ENCODE measurements around the gene PSMA2.
"Not testable (repeated sequence)": the region's sequence is repeated elsewhere in the genome, so short reads cannot be mapped to it uniquely, and the experiment has no call there.

Gene PSMA2

GRCh38 chr7:42906181-42906580 is 25.8 kb downstream of the PSMA2 start:
- DNase-seq (ENCODE audit: low spot score): no peak

GRCh38 chr7:42902331-42902730 is 29.6 kb downstream of the PSMA2 start:
- no peak for DNase-seq (ENCODE audit: low spot score)

GRCh38 chr7:42900842-42901241 is 31.1 kb downstream of the PSMA2 start:
- no peak for DNase-seq (ENCODE audit: low spot score)

- DNase-seq (ENCODE audit: low spot score): no peak
Observed at GRCh38 chr7:42893346-42894240, 38.4 kb downstream of the PSMA2 start.

- no peak for DNase-seq (ENCODE audit: low spot score)
Observed at GRCh38 chr7:42886893-42887505, 45.0 kb downstream of the PSMA2 start.

GRCh38 chr7:42886129-42886528 is 45.8 kb downstream of the PSMA2 start:
- DNase-seq (ENCODE audit: low spot score): no peak

GRCh38 chr7:42885183-42885582 is 46.8 kb downstream of the PSMA2 start:
- not testable (repeated sequence) for DNase-seq (ENCODE audit: low spot score)

- DNase-seq (ENCODE audit: low spot score): no peak
Observed at GRCh38 chr7:42883950-42884349, 48.0 kb downstream of the PSMA2 start.

GRCh38 chr7:42880392-42880791 is 51.6 kb downstream of the PSMA2 start:
- DNase-seq (ENCODE audit: low spot score): no peak

GRCh38 chr7:42878303-42878702 is 53.7 kb downstream of the PSMA2 start:
- DNase-seq (ENCODE audit: low spot score): no peak

GRCh38 chr7:42877862-42878261 is 54.1 kb downstream of the PSMA2 start:
- no peak for DNase-seq (ENCODE audit: low spot score)

- no peak for DNase-seq (ENCODE audit: low spot score)
Observed at GRCh38 chr7:42876182-42877068, 55.5 kb downstream of the PSMA2 start.

- no peak for DNase-seq (ENCODE audit: low spot score)
Observed at GRCh38 chr7:42869131-42870020, 62.6 kb downstream of the PSMA2 start.

GRCh38 chr7:42868480-42868879 is 63.5 kb downstream of the PSMA2 start:
- DNase-seq (ENCODE audit: low spot score): no peak

All from left forelimb (tissue), 1 donor.